GM13977 (cell line): Measurements from ENCODE around the gene TBC1D22A.

ENCODE experiments used
- DNase-seq: peaks from one replicate; pipeline ENCODE4 v3.0.0; 2012; ENCODE audit warnings: low spot score
- in situ Hi-C: fragments of 300-500 bp; cut with MboI; formaldehyde crosslinking; loops from one replicate; pipeline ENCODE4 v1.12.0; 2022; ENCODE audit warnings: low sequenced_read_pairs, low pct_unique_long_range_greater_than_20kb, mixed read lengths, inconsistent platforms; ENCODE audit not compliant: unreplicated experiment
- TF ChIP-seq, protein P1 (sequence below): IDR thresholded peaks from 2 replicates; pipeline ENCODE4 v1.5.1; 2012; ENCODE audit warnings: mild to moderate bottlenecking, control low read depth; ENCODE audit not compliant: insufficient read depth; ENCODE audit errors: extremely low read depth, missing control alignments

TBC1D22A gene

DNA sequence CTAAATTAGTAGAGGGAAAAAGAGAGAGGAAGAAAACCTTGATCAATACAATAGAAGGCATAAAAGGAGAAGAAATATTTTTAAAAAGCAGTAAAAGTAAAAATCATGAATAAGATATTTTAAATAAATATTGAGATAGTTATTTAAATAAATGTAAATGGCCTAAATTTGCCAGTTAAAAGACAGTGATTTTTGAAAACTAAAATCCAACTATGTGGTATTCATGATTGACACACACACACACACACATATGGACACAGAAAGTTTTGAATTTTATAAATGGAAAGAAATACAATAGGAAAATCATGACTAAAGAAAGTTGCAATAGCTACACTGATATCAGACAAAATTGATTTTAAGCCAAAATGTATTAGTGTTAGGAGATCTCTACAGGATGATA is 313.1 kb downstream of the TBC1D22A start:
- in situ Hi-C loops, result no loop called here
- DNase-seq, result no peak
- TF ChIP-seq, protein P1, sequence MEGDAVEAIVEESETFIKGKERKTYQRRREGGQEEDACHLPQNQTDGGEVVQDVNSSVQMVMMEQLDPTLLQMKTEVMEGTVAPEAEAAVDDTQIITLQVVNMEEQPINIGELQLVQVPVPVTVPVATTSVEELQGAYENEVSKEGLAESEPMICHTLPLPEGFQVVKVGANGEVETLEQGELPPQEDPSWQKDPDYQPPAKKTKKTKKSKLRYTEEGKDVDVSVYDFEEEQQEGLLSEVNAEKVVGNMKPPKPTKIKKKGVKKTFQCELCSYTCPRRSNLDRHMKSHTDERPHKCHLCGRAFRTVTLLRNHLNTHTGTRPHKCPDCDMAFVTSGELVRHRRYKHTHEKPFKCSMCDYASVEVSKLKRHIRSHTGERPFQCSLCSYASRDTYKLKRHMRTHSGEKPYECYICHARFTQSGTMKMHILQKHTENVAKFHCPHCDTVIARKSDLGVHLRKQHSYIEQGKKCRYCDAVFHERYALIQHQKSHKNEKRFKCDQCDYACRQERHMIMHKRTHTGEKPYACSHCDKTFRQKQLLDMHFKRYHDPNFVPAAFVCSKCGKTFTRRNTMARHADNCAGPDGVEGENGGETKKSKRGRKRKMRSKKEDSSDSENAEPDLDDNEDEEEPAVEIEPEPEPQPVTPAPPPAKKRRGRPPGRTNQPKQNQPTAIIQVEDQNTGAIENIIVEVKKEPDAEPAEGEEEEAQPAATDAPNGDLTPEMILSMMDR, result no peak

DNA sequence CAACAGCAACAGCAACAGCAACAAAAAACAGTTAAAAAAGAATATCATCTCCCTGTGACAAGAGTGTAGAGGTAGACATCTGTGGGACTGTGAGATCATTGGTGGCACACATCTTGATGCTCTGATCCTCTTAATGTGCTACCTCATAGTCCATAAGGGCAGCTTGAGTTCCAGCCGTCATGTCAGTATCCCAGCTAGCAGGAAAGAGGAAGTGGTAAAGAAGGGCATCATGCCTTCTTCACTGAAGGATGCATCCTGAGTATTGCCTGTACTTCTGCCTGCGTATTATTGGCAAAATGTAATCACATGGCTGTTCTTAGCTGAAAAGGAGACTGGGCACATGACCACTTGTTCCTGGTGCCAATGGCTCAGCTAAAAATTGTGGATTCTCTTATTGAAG is 314.3 kb downstream of the TBC1D22A start:
- no peak for DNase-seq
- in situ Hi-C loops, result no loop called here
- TF ChIP-seq, protein P1, result no peak

DNA sequence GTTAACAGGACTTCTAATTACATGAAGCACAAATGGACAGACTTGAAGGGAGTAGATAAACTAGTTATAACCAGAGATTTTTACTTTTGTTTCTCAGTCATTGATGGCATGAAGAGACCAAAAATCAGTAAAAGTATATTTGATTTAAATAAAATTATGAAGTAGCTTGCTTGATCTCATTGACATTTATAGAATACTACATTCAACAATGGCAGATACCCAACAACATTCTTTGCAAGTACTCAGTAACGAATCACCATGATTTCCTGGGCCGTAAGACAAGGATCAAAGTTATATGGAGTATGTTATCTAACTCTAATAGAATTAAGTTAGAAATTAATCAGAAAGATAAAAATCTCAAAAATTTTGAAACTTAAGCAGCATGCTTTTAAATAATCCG is 317.6 kb downstream of the TBC1D22A start:
- TF ChIP-seq, protein P1, result no peak
- in situ Hi-C loops, result no loop called here
- no peak for DNase-seq

DNA sequence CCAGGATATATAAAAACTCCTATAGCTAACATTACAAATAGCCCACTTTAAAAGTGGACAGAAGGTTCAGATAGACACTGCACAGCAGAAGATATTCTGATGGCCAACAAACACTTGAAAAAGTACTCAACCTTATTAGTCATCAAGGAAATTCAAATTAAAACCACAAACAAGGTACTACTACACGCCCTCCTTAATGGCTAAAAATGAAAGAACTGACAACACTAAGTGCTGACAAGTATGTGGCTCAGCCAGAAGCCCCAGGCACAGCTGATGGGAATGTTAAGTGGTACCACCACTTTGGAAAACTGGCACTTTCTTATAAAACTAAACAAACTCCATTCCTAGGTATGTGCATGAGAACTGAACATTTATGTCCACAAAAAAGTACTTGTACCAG is 320.1 kb downstream of the TBC1D22A start:
- in situ Hi-C loops, result no loop called here
- TF ChIP-seq, protein P1, result no peak
- no peak for DNase-seq

DNA sequence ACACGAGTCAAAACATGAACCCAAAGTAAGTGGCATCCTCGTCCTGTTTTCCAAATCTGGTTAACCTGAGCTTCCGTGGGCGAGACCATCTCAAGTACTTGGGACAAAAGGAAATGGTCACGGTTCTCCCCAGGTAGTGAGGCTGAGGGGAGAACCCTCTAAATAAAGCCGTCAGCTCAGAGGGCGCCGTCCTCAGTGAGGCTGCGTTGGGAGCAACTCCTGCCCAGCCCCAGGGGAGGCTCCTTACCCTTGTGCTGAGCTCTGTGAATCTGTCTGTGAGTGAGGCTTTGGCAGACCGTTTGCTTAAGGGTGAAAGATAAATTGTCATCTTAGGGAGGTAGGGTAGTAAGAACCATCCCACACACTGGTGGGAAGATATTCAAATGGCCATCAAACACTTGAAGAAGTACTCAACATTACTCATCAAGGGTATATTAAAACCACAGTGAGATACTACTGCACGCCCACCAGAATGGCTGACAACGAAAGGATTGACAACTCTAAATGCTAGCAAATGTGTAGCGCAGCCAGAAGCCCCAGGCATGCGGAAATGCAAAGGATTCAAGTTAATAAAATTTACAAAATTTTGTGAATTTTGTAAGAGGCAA is 321.0 kb downstream of the TBC1D22A start:
- TF ChIP-seq, protein P1, result no peak
- in situ Hi-C loops, result no loop called here
- no peak for DNase-seq

DNA sequence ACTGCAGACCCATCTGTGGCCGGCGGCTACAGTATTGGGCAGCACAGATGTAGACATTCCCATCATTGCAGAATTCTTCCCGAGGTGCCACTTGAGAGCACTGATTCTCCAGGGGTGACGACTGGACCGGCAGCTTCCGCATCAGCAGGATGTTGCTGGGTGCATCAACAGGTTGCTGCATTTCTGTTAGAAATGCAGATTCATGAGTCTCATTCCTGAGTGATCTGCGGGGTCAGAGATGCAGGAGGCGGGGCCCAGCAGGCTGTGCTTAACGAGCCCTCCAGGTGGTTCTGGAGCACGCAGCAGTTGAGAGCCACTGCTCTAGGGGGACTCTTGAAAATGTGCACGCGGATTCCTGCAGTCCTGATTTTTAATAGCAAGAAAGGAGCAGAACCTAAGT is 321.8 kb downstream of the TBC1D22A start:
- in situ Hi-C loops, result no loop called here
- DNase-seq, result no peak
- TF ChIP-seq, protein P1, result no peak
